ENCODE data around the gene GLYATL1. TPM values are rescaled to one million over a fixed set of nuclear protein-coding genes. Genes with fewer than 3 reads are reported as not detected.

The GLYATL1 gene
- total and polyA plus RNA-seq, 2 experiments from 2014 or later, result 7.9 to 12.6 TPM

- ATAC-seq (peak; percentile 95), DNase-seq (ENCODE audit: low spot score) (peak; percentile 99)
- H3K9me3 Mint-ChIP-seq, result no peaks in the 10 kb centered on the region
- peak overlapping the region; percentile 96 for H3K27ac Mint-ChIP-seq
- Histone ChIP-seq H3K4me2 (peak overlapping the region; percentile 74), H3K4me1 (ENCODE audit: insufficient read depth) (peaks cover 48% of the 10 kb centered on the region), H3K36me3 (ENCODE audit: insufficient read depth) (no peaks in the 10 kb centered on the region), H3K4me3 (peak overlapping the region; percentile 52), H3K27ac (ENCODE audit: low read depth) (peak overlapping the region; percentile 84), H2AFZ (peak overlapping the region; percentile 21), H4K20me1 (replicated peaks; ENCODE audit: insufficient read depth) (no peaks in the 10 kb centered on the region), H3K79me2 (replicated peaks; ENCODE audit: insufficient read depth) (no peaks in the 10 kb centered on the region), H3K27me3 (ENCODE audit: insufficient read depth) (no peaks in the 10 kb centered on the region), H3K9me2 (ENCODE audit: insufficient read depth) (no peaks in the 10 kb centered on the region), H3F3A (replicated peaks; ENCODE audit: low read depth) (no peaks in the 10 kb centered on the region)
- peak overlapping the region; percentile 85 for H3K4me3 Mint-ChIP-seq
- no peak for TF ChIP-seq STAT1 (IDR thresholded peaks at IDR 0.05; ENCODE audit: unreplicated experiment)
- TF ChIP-seq POLR2AphosphoS5 (IDR thresholded peaks at IDR 0.05; ENCODE audit: low read depth), result peak; percentile 23; the same call in 1 of the 2 replicates
- peaks cover 50% of the 10 kb centered on the region for H3K4me1 Mint-ChIP-seq
- peaks cover 4% of the 10 kb centered on the region for H3K27me3 Mint-ChIP-seq (ENCODE audit: insufficient read depth, low read depth, poor library complexity)
- H3K36me3 Mint-ChIP-seq (ENCODE audit: low read depth), result no peaks in the 10 kb centered on the region
These were observed 11.7 kb upstream of the GLYATL1 start for GRCh38 chr11:58927393-58928106.

GRCh38 chr11:58928107-58928499, 11.2 kb upstream of the GLYATL1 start:
- Mint-ChIP-seq H3K27me3 (ENCODE audit: insufficient read depth, low read depth, poor library complexity) (peaks cover 2% of the 10 kb centered on the region), H3K9me3 (no peaks in the 10 kb centered on the region), H3K27ac (peak overlapping the region; percentile 96), H3K4me1 (peaks cover 44% of the 10 kb centered on the region), H3K36me3 (ENCODE audit: low read depth) (no peaks in the 10 kb centered on the region), H3K4me3 (peak overlapping the region; percentile 85)
- H3F3A ChIP-seq (replicated peaks; ENCODE audit: low read depth), result no peaks in the 10 kb centered on the region
- DNase-seq (ENCODE audit: low spot score), result peak; percentile 59
- no peaks in the 10 kb centered on the region for H3K9me2 ChIP-seq (ENCODE audit: insufficient read depth)
- H3K4me3 ChIP-seq, result peak overlapping the region; percentile 52
- H3K4me1 ChIP-seq (ENCODE audit: insufficient read depth), result peaks cover 44% of the 10 kb centered on the region
- no peaks in the 10 kb centered on the region for H3K79me2 ChIP-seq (replicated peaks; ENCODE audit: insufficient read depth)
- peak overlapping the region; percentile 74 for H3K4me2 ChIP-seq
- H4K20me1 ChIP-seq (replicated peaks; ENCODE audit: insufficient read depth), result no peaks in the 10 kb centered on the region
- peak; percentile 7 for ATAC-seq
- peak overlapping the region; percentile 84 for H3K27ac ChIP-seq (ENCODE audit: low read depth)
- no peaks in the 10 kb centered on the region for H3K27me3 ChIP-seq (ENCODE audit: insufficient read depth)
- H2AFZ ChIP-seq, result peak overlapping the region; percentile 21
- no peaks in the 10 kb centered on the region for H3K36me3 ChIP-seq (ENCODE audit: insufficient read depth)
- TF ChIP-seq ZNF331 (CRISPR knock-in tag; IDR thresholded peaks at IDR 0.05; ENCODE audit: low read depth) (no peak), JUNB (IDR thresholded peaks at IDR 0.05; ENCODE audit: unreplicated experiment) (no peak), REST (IDR thresholded peaks at IDR 0.05; ENCODE audit: unreplicated experiment) (no peak), ZNF462 (CRISPR knock-in tag; IDR thresholded peaks at IDR 0.05) (no peak), CREB1 (CRISPR knock-in tag; IDR thresholded peaks at IDR 0.05; ENCODE audit: low read depth) (no peak), ZNF114 (CRISPR knock-in tag; IDR thresholded peaks at IDR 0.05) (no peak), CTCF (conservative IDR thresholded peaks at IDR 0.05; ENCODE audit: low read depth in 2 of 2) (no peak), POLR2AphosphoS5 (IDR thresholded peaks at IDR 0.05; ENCODE audit: low read depth) (no peak; the same call in 1 of the 2 replicates), STAT1 (IDR thresholded peaks at IDR 0.05; ENCODE audit: unreplicated experiment) (no peak)
